Panc1 (cell line): ENCODE measurements around the gene PLA1A. TPM values are rescaled to one million over a fixed set of nuclear protein-coding genes. Genes with fewer than 3 reads are reported as not detected.

ENCODE experiments used
- ATAC-seq: fragments of 200-7000 bp; cut with Tn5 transposase; 2 replicates; pipeline ENCODE4 v1.9.1; 2020; ENCODE audit warnings: mild to moderate bottlenecking, moderate library complexity
- BruUV-seq: library from RNA; stranded (reverse); fragments of 400-500 nt; replicated peaks from 2 replicates; lab custom pipeline; 2021; lab: Mats Ljungman, UMichigan
- CTCF ChIA-PET: fragments of 300-600 bp; sonication (Branson Sonifier 250); formaldehyde crosslinking; loops from one replicate; lab custom pipeline; 2022; ENCODE audit warnings: antibody characterized with exemption; lab: Charles Lee
- POLR2A ChIA-PET: fragments of 300-600 bp; sonication (Branson Sonifier 250); formaldehyde crosslinking; loops from one replicate; lab custom pipeline; 2022; ENCODE audit warnings: antibody characterized with exemption; lab: Charles Lee
- DNase-seq: peaks from one replicate; pipeline ENCODE4 v3.0.0-alpha.2; 2010; ENCODE audit warnings: low read depth, low spot score
- H3K27ac ChIP-seq: 2 replicates; pipeline ENCODE4 v1.5.1; 2011; ENCODE audit warnings: mild to moderate bottlenecking, low read length, inconsistent platforms
- H3K27me3 ChIP-seq: fragments of 200-500 bp; sonication (Bioruptor generic); 2 replicates; pipeline ENCODE4 v1.6.0; 2014; ENCODE audit warnings: low read length, inconsistent platforms; ENCODE audit not compliant: control insufficient read depth, insufficient read depth
- H3K36me3 ChIP-seq: fragments of 200-500 bp; sonication (Bioruptor generic); 2 replicates; pipeline ENCODE4 v1.5.1; 2014; ENCODE audit warnings: inconsistent platforms, mild to moderate bottlenecking, low read length, moderate library complexity; ENCODE audit not compliant: control insufficient read depth, insufficient read depth
- H3K4me1 ChIP-seq: 2 replicates; pipeline ENCODE4 v1.5.1; 2011; ENCODE audit warnings: inconsistent platforms, mild to moderate bottlenecking, low read length, moderate library complexity; ENCODE audit not compliant: control insufficient read depth, insufficient read depth
- H3K4me3 ChIP-seq, 2 experiments: 2 replicates each; pipeline ENCODE4 v1.5.1; 2011 to 2012; ENCODE audit warnings: low read depth in 2 of 2, low read length in 2 of 2, mild to moderate bottlenecking in 2 of 2, inconsistent platforms in 1 of 2, moderate library complexity in 1 of 2
- H3K9me3 ChIP-seq: fragments of 200-500 bp; sonication (Bioruptor generic); 2 replicates; pipeline ENCODE4 v1.5.1; 2014; ENCODE audit warnings: low read depth, mild to moderate bottlenecking, inconsistent platforms, low read length, moderate library complexity; ENCODE audit not compliant: control insufficient read depth, insufficient read depth
- POLR2AphosphoS5 ChIP-seq: IDR thresholded peaks from 2 replicates; pipeline ENCODE4 v1.6.1; 2012; ENCODE audit warnings: mild to moderate bottlenecking, low read depth, low read length, moderate library complexity
- TCF7L2 ChIP-seq: IDR thresholded peaks from 2 replicates; pipeline ENCODE4 v1.6.1; 2011; ENCODE audit warnings: mild to moderate bottlenecking, low read depth, low read length, inconsistent platforms
- in situ Hi-C: cut with HindIII; loops from 2 replicates; pipeline ENCODE4 v1.10.0; 2016; ENCODE audit warnings: low sequenced_read_pairs, low pct_unique_long_range_greater_than_20kb
- intact Hi-C: fragments of 100-400 bp; cut with micrococcal nuclease; formaldehyde crosslinking; loops from one replicate; pipeline ENCODE4 v1.10.0; 2022; ENCODE audit not compliant: unreplicated experiment
- total RNA-seq: library from RNA; stranded (reverse); gene quantifications from one replicate; pipeline ENCODE4 v1.2.1, GENCODE V29; 2021; ENCODE audit not compliant: unreplicated experiment
- TF ChIP-seq, protein P1 (sequence below): fragments of 450-650 bp; IDR thresholded peaks from 2 replicates; pipeline ENCODE4 v1.5.1; 2017; ENCODE audit warnings: mild to moderate bottlenecking
- TF ChIP-seq, protein P2 (sequence below), 2 experiments: IDR thresholded peaks; 2 replicates each; pipeline ENCODE4 v1.6.1; 2011 to 2012; ENCODE audit warnings: low read depth in 2 of 2, control low read depth in 1 of 2, low read length in 1 of 2, mild to moderate bottlenecking in 1 of 2, moderate library complexity in 1 of 2; ENCODE audit not compliant: insufficient read depth in 1 of 2

The PLA1A gene
- total RNA-seq, 1 experiment from 2014 or later = not detected

DNA sequence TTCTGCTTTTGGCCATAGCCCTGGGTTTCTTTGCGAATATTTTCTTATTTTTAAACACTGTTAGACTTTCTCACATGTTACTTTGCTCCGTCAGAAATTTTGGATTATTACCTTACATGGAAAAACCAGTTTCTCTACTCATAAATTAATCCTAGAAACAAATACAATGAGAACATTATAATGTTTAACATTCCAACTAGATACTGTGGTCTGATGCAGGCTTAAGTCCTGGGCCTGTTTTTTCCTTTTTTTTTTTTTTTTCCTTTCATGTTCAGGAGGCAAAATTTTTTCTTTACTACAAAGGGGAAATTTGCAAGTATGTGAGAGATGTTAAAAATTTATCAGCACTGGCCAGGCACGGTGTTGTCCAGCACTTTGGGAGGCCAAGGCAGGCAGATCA, 33.8 kb downstream of the PLA1A start:
- ATAC-seq (no peak), DNase-seq (no peak)
- Histone ChIP-seq H3K36me3 (no peaks in the 10 kb centered on the region), H3K4me3 (no peak overlapping the region), H3K27ac (no peak overlapping the region), H3K4me1 (no peaks in the 10 kb centered on the region), H3K27me3 (peaks cover 2% of the 10 kb centered on the region; the same call in 1 of the 2 replicates), H3K9me3 (no peaks in the 10 kb centered on the region)
- ChIA-PET POLR2A (interaction anchor here (0.6 kb wide), 1 partner anchor 1110 kb away, joined by 3 read pairs; no protein-coding TSS in a partner anchor), CTCF (no interaction called here)
- no peak for TF ChIP-seq POLR2AphosphoS5
- no peak for TF ChIP-seq TCF7L2
- TF ChIP-seq, protein P1, sequence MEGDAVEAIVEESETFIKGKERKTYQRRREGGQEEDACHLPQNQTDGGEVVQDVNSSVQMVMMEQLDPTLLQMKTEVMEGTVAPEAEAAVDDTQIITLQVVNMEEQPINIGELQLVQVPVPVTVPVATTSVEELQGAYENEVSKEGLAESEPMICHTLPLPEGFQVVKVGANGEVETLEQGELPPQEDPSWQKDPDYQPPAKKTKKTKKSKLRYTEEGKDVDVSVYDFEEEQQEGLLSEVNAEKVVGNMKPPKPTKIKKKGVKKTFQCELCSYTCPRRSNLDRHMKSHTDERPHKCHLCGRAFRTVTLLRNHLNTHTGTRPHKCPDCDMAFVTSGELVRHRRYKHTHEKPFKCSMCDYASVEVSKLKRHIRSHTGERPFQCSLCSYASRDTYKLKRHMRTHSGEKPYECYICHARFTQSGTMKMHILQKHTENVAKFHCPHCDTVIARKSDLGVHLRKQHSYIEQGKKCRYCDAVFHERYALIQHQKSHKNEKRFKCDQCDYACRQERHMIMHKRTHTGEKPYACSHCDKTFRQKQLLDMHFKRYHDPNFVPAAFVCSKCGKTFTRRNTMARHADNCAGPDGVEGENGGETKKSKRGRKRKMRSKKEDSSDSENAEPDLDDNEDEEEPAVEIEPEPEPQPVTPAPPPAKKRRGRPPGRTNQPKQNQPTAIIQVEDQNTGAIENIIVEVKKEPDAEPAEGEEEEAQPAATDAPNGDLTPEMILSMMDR = no peak
- intact Hi-C loops = no loop called here
- no TSS peak for BruUV-seq
- in situ Hi-C loops = no loop called here

DNA sequence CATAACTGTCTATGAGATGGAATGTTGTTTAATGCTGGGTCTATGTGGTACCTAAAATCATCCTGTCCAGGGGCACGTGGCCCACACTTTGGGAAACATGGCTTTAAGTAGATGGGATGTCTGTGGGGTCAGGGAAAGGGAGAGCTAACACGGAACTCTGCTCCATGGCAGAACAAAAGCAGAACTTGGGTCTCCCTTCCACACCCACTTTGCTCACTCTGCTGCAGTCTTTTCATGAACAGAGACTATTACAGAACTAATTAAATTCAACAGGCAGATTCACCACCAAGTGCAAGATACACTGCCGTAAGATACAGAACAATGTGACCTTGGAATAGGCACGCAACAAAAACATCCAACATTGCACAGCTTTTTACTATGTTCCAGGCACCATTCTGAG, 34.5 kb downstream of the PLA1A start:
- H3K27me3 ChIP-seq = peaks cover 2% of the 10 kb centered on the region; the same call in 1 of the 2 replicates
- intact Hi-C loops = no loop called here
- BruUV-seq = no TSS peak

More for the DNA sequence above, 34.5 kb downstream of the PLA1A start:
- POLR2A ChIA-PET = no interaction called here
- ATAC-seq (no peak), DNase-seq (no peak)
- CTCF ChIA-PET = no interaction called here
- Histone ChIP-seq H3K27ac (no peak overlapping the region), H3K4me3 (no peak overlapping the region), H3K36me3 (no peaks in the 10 kb centered on the region), H3K9me3 (no peaks in the 10 kb centered on the region), H3K4me1 (no peaks in the 10 kb centered on the region)
- in situ Hi-C loops = no loop called here
- TF ChIP-seq TCF7L2 = no peak
- TF ChIP-seq, protein P2, sequence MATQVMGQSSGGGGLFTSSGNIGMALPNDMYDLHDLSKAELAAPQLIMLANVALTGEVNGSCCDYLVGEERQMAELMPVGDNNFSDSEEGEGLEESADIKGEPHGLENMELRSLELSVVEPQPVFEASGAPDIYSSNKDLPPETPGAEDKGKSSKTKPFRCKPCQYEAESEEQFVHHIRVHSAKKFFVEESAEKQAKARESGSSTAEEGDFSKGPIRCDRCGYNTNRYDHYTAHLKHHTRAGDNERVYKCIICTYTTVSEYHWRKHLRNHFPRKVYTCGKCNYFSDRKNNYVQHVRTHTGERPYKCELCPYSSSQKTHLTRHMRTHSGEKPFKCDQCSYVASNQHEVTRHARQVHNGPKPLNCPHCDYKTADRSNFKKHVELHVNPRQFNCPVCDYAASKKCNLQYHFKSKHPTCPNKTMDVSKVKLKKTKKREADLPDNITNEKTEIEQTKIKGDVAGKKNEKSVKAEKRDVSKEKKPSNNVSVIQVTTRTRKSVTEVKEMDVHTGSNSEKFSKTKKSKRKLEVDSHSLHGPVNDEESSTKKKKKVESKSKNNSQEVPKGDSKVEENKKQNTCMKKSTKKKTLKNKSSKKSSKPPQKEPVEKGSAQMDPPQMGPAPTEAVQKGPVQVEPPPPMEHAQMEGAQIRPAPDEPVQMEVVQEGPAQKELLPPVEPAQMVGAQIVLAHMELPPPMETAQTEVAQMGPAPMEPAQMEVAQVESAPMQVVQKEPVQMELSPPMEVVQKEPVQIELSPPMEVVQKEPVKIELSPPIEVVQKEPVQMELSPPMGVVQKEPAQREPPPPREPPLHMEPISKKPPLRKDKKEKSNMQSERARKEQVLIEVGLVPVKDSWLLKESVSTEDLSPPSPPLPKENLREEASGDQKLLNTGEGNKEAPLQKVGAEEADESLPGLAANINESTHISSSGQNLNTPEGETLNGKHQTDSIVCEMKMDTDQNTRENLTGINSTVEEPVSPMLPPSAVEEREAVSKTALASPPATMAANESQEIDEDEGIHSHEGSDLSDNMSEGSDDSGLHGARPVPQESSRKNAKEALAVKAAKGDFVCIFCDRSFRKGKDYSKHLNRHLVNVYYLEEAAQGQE (IDR thresholded peaks at IDR 0.05; ENCODE audit: insufficient read depth in 1 of 2, low read depth in 2 of 2, low read length in 1 of 2) = no peak
- TF ChIP-seq, protein P1 = no peak
